Measurements from ENCODE around the gene ACBD3.

Gene ACBD3

GRCh38 chr1:226134170-226135058 lies 52.1 kb downstream of the ACBD3 start:
- H3K27ac Mint-ChIP-seq = peak overlapping the region; percentile 7
- H3K36me3 Mint-ChIP-seq (ENCODE audit: low read depth) = no peaks in the 10 kb centered on the region

GRCh38 chr1:226133504-226134123 lies 52.9 kb downstream of the ACBD3 start:
- TF ChIP-seq, protein P1, sequence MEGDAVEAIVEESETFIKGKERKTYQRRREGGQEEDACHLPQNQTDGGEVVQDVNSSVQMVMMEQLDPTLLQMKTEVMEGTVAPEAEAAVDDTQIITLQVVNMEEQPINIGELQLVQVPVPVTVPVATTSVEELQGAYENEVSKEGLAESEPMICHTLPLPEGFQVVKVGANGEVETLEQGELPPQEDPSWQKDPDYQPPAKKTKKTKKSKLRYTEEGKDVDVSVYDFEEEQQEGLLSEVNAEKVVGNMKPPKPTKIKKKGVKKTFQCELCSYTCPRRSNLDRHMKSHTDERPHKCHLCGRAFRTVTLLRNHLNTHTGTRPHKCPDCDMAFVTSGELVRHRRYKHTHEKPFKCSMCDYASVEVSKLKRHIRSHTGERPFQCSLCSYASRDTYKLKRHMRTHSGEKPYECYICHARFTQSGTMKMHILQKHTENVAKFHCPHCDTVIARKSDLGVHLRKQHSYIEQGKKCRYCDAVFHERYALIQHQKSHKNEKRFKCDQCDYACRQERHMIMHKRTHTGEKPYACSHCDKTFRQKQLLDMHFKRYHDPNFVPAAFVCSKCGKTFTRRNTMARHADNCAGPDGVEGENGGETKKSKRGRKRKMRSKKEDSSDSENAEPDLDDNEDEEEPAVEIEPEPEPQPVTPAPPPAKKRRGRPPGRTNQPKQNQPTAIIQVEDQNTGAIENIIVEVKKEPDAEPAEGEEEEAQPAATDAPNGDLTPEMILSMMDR (IDR thresholded peaks at IDR 0.05) = no peak
- H3K36me3 Mint-ChIP-seq (ENCODE audit: low read depth) = no peaks in the 10 kb centered on the region
- H3K27me3 Mint-ChIP-seq (ENCODE audit: low read depth, poor library complexity) = peaks cover 17% of the 10 kb centered on the region
- no peak overlapping the region for H3K4me3 Mint-ChIP-seq
- DNase-seq = no peak
- peaks cover 37% of the 10 kb centered on the region for H3K4me1 Mint-ChIP-seq
- peak overlapping the region; percentile 6 for H3K27ac Mint-ChIP-seq
- no peaks in the 10 kb centered on the region for H3K9me3 Mint-ChIP-seq

More at GRCh38 chr1:226134170-226135058, 52.1 kb downstream of the ACBD3 start:
- H3K4me3 Mint-ChIP-seq = no peak overlapping the region
- no peak for DNase-seq
- H3K4me1 Mint-ChIP-seq = peaks cover 36% of the 10 kb centered on the region
- no peaks in the 10 kb centered on the region for H3K9me3 Mint-ChIP-seq
- TF ChIP-seq, protein P1 (IDR thresholded peaks at IDR 0.05) = no peak
- peaks cover 17% of the 10 kb centered on the region for H3K27me3 Mint-ChIP-seq (ENCODE audit: low read depth, poor library complexity)

GRCh38 chr1:226132728-226133503 lies 53.6 kb downstream of the ACBD3 start:
- no peak for DNase-seq
- Mint-ChIP-seq H3K27me3 (ENCODE audit: low read depth, poor library complexity) (peaks cover 17% of the 10 kb centered on the region), H3K27ac (peak overlapping the region; percentile 93)

DNA sequence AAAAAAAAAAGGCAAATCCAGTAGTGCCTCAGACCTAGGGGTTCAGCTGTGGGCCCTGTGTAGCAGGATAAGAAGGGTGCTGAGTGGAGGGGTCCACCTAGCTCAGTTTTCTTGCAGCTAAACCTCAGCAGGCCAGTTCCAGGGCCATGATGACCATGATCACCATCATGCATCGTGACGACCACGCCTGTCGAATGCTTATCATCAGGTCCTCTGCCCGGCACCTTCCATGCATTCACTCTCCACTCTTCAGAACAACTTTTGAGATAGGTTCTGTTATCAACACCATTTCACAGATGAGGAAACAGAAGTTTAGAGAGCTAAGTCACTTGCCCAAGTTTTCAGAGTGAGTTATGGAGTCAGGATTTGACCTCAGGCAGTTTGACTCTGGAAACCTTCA lies 54.9 kb downstream of the ACBD3 start:
- DNase-seq = no peak
- Mint-ChIP-seq H3K4me3 (no peak overlapping the region), H3K27me3 (ENCODE audit: low read depth, poor library complexity) (peaks cover 12% of the 10 kb centered on the region), H3K9me3 (no peaks in the 10 kb centered on the region), H3K36me3 (ENCODE audit: low read depth) (no peaks in the 10 kb centered on the region), H3K27ac (no peak overlapping the region), H3K4me1 (peaks cover 51% of the 10 kb centered on the region)
- TF ChIP-seq, protein P1 (IDR thresholded peaks at IDR 0.05) = no peak

More at GRCh38 chr1:226132728-226133503, 53.6 kb downstream of the ACBD3 start:
- TF ChIP-seq, protein P1 (IDR thresholded peaks at IDR 0.05) = no peak
- no peaks in the 10 kb centered on the region for H3K9me3 Mint-ChIP-seq
- peaks cover 42% of the 10 kb centered on the region for H3K4me1 Mint-ChIP-seq
- H3K36me3 Mint-ChIP-seq (ENCODE audit: low read depth) = no peaks in the 10 kb centered on the region
- no peak overlapping the region for H3K4me3 Mint-ChIP-seq

DNA sequence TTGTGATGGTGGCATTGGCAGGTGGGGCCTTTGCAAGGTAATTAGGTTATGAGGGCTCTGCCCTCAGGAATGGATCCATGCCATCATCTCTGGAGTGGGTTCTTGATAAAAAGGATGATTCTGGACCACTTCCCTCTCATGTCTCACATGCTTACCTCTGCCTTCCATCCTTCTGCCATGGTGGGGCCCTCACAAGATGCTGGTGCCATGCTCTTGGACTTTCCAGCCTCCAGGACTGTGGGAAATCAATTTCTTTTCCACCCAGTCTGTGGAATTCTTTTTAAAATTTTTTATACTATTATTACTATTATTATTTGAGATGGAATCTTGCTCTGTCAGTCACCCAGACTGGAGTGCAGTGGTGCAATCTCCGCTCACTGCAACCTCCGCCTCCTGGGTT lies 57.3 kb downstream of the ACBD3 start:
- TF ChIP-seq, protein P1 (IDR thresholded peaks at IDR 0.05) = no peak
- Mint-ChIP-seq H3K4me3 (no peak overlapping the region), H3K4me1 (peaks cover 48% of the 10 kb centered on the region), H3K36me3 (ENCODE audit: low read depth) (no peaks in the 10 kb centered on the region), H3K27ac (no peak overlapping the region), H3K27me3 (ENCODE audit: low read depth, poor library complexity) (peaks cover 9% of the 10 kb centered on the region), H3K9me3 (no peaks in the 10 kb centered on the region)
- DNase-seq = no peak
